Right lung (tissue), 5 donors: Measurements from ENCODE around the gene TTC12. TPM values are rescaled to one million over a fixed set of nuclear protein-coding genes. Genes with fewer than 3 reads are reported as not detected.
"Not testable (repeated sequence)": the region's sequence is repeated elsewhere in the genome, so short reads cannot be mapped to it uniquely, and the experiment has no call there.

Experiments
- DNase-seq, 2 donors: peaks; one replicate each; pipeline ENCODE4 v3.0.0-alpha.2; 2013
- polyA plus RNA-seq, 5 donors: library from polyadenylated mRNA; unstranded; fragments of 120-200 nt; gene quantifications; one replicate each; pipeline versions ENCODE4 v1.2.1 to v1.2.3, GENCODE V29; 2013; ENCODE audit warnings: inconsistent platforms in 1 of 5, low replicate concordance in 1 of 5; ENCODE audit not compliant: insufficient read length in 5 of 5, insufficient read depth in 1 of 5

The TTC12 gene
- polyA plus RNA-seq, 5 donors: 20.3 to 44.4 (median 40.8) TPM

DNA sequence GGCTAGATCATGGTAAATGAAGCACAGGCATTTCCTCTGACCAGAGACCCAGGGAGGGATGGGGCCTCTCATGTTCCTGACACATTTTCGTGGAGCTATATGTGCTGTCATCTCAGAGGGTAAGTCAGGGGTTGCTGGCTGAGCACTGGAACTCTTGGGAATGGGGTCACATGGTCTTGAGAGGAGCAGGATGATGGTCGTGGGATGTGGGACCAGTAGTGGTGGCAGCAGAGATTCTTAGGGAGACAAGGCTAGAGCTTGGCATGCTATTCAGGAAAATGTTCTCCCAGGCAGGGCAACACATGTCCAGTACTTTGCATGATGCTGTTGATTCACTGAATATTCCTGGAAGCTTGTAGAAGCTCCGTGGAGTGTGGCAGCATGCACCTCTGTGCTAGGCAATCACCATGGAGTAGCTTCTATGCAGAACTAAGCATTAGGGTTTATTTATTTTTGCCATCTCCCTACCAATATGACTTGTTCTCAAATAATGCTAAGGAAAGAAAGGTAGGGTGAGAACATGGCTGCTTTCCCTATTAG, 31.4 kb upstream of the TTC12 start:
- no peak for DNase-seq

DNA sequence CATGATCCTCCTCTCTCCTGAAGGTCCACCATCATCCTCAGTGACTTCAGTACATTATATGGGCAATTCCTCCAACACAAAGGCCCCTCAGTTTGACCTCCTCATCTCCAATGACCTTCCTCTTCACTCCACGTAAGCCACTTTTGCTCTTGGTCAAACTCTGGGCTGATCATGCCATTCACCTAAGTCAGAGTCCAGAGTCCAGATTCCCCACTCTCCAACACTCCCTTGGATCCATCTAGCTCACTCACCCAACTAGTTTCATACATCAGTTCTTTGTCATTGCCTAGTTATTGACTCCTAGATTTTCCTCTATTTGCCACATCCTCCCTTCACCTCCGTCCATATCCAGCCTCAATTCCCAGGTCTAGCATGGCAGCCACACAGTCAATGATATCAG, 30.5 kb upstream of the TTC12 start:
- no peak for DNase-seq

DNA sequence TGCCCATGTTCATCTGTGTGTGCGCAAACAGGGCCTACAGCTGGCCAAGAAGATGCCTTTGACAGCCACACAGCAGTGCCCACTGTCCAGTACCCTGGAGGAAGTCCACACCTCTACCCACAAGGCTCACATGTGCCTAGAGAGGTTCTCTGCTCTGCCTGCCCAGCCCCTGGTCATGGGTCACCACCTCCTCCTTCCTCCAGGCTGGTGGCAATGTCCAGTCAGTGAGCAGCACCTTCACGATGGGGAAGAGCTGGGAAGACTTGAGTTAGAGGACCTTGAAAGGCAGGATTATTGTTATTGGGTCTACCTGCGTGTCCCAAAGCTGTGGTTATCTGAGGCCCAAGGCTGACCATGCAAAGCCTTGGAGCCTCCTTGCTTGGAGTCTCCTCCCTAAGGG, 28.4 kb upstream of the TTC12 start:
- DNase-seq: no peak

DNA sequence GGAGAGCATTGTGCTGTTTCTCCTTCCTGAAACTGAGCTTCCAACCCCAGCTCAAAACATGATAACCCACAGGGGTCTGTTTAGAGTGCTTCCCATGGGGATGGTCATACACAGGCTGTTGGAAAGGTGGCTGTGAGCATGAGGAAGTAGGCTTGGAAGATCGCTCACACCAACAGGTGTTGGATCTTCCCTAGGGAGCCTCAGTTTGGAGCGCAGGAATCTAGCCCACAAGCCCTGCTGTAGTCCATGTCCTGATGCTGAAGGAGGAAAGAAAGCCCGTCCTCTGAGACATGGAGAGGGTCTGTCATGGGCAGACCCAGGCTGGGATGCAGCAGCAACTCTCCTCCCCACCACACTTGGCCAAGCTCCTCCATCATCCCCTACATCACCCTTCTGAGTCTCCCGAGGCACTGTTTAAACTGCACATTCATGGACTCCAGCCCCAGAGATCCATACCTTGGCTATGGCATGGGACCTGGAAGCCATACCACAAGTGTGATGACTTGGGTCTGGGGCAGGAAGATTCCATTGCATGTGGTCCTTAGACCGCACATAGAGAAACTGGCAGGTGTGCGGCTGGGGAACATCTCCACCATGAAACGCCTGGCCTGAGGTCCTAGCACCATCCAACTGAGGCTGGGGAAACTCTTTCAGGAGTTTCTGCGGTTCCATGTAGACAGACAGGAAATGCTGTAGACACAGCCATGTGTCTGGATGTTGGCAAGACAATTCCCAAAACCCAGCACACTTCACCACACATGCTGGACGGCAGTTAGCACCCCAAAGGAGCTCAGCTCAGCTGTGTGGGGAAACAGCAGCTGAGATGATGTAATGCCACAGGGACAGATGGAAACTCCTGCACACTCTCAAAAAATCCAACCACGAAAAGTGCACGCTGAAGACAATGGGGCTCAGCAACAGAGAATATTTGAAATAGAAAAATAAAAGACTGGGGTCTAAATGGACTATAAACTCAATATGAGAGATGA, 27.6 kb upstream of the TTC12 start:
- DNase-seq: no peak

DNA sequence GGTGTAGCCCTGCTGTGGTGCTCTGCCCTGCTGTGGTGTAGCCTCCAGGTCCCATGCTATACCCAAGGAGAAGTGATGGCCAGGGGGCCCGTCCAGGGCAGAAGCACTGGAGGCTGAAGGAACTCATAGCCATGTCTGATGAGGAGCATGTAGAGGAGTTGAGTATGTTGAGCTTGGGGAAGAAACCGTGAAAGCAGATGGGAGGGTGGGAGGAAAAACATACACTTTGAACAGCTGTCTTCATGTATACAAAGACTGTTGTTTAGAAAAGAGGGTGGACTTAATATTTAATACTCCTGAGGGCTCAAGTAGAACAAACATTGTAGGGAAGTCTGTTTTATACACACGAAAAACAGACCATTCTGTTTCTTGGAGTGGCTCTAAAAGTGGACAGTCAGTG, 26.6 kb upstream of the TTC12 start:
- DNase-seq: peak; percentile 16 to 18

DNA sequence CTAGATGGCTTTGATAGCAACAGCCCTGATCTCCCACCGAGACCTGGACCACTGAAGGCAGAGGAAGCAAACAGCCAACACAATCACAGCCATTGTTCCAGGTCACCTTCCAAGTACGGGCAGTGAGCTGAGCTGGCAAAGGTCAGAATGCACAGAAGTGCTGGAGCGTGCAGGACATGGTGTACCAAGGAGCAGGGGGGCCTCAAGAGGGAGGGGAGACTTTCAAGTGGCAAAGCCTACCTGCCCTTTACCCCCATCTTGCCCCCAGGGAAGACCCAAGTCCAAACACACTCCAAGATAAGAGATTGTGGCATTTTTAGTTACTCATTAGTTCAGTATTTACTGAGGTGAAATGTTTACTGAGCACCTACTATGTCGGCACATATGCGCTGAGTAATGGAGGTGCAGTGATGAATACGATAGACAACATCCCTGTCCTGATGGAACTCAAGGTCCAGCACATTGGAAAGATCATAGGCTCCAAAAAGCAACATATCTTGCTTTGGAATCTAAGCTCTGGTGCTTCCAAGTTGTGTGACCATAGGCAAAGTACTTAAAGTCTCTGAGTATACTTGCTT, 26.0 kb upstream of the TTC12 start:
- no peak for DNase-seq

DNA sequence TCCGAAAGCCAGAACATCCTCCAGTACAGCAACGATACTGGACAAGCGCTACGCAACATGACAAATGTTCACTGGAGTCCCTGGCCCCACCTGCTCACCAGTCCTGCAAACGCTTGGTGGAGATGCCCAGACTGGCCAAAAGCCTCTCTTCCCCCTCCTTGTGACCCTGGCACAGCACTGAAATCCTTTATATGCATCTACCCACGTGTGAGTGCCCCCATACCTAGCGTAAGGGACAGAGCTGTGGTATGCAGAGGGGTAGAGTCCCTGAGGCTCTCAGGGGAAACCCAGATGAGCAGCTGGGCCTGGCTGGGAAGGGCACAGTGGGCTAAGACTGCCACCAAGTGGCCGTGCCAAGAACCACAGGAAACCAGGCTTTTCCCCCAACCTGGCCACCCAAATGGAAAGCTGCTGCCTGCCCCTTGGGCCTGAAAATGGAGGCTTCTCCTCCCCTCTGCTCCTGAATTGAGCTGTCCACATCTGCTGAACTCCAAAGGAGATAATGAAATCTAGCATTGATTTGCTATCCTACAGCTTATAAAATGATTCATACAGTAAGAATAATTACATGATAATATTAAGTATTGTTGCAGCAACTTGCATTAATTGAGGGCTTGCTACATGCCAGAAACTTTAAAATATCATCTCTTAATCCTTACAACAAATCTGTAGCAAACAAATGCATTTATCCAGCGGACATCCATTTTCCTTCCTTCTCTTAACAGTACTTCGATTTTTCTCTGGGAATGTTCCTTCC, 24.8 kb upstream of the TTC12 start:
- DNase-seq: peak; percentile 49 to 67

DNA sequence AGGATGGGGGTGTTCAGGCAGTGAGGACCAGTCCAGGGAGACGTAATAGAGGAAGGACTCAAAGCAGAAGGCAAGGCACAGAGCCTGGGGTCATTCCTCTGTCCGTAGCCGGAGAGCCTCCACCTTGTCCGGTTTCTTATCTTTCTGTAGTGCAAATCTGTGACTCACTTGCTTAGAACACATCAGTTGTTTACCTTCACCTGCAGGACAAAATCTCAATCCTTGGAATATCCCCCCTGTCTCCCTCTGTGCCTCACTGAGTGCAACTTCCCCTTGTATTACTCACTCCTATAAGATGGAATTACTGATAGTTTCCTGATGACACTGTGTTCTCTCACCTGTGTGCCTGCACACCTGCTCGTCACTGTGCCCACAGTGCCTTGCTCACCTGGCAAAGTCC, 20.4 kb upstream of the TTC12 start:
- DNase-seq: no peak

DNA sequence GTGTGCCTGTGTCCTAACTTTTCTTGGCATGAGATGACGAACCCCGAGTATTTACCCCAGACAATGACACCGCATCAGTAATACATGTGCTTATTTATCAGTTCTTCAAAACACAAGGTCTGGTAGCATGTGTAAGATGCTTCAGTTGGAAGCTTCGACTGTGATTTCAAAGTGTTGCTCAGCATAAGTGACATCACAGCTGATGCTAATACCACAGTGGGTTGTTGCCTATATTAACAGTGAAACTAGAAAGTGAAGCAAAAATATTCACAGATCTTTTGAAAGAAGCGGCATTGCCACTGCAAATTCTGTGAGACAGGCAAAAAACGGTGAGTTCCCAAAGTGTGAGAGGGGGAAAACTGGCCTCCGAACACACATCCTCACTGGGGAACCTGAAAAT, 18.4 kb upstream of the TTC12 start:
- no peak for DNase-seq

DNA sequence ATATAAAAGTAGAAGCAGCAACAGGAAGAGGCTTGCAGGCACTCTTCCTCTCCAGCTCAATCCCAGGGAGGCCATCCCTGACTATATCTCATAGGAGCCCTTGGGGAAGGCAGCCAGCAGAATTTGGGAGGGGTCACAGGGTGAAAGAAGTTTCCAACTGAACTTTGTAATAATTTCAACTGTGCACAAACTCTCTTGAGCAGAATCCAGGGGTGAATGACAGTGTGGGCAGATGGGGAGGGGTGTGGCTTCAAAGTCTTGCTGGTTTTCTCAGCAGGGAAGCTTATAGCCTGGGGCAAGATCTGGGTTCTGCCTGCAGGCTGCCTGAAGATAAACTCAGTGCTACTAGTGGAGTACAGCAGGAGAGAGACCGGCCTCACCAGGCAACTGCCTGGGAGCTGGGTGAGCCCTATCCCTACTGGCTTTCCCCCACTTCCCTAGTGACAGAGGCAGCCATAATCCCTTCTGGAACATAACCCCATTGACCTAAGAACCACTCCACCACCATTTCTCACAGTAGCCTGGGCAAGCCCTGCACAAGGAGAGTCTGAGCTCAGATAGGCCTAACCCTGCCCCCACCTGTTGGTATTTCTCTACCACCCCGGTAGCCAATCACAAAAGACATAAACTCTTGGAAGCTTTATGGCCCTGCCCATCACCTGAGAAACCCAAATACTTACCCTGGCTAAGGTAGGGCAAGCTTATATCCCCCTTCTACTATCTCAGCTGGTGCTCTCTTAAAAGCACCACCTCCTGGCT, 17.8 kb upstream of the TTC12 start:
- no peak for DNase-seq

DNA sequence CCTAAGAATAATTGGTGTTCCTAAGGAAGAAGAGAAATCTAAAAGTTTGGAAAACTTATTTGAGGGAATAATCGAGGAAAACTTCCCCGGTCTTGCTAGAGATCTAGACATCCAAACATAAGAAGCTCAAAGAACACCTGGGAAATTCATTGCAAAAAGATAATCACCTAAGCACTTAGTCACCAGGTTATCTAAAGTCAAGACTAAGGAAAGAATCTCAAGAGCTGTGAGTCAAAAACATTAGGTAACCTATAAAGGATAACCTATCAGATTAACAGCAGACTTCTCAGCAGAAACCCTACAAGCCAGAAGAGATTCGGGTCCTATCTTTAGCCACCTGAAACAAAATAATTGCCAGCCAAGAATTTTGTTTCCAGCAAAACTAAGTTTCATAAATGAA, 15.9 kb upstream of the TTC12 start:
- not testable (repeated sequence) for DNase-seq

DNA sequence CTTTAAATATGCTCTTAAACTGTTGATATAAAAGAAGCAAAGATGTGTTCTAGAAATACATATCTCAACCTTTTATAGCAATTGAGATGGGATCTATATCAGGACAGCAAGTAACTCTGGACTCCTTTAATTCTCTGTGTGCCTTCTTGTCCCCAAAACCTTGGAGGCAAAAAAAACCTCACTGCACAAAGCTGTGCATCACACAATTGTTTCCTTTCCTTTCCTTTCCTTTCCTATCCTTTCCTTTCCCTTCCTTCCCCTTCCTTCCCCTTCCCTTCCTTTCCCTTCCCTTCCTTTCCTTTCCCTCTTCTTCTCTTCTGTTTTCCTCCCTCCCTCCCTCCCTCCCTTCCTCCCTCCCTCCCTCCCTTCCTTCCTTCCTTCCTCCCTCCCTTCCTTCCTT, 9.5 kb upstream of the TTC12 start:
- DNase-seq: no peak

DNA sequence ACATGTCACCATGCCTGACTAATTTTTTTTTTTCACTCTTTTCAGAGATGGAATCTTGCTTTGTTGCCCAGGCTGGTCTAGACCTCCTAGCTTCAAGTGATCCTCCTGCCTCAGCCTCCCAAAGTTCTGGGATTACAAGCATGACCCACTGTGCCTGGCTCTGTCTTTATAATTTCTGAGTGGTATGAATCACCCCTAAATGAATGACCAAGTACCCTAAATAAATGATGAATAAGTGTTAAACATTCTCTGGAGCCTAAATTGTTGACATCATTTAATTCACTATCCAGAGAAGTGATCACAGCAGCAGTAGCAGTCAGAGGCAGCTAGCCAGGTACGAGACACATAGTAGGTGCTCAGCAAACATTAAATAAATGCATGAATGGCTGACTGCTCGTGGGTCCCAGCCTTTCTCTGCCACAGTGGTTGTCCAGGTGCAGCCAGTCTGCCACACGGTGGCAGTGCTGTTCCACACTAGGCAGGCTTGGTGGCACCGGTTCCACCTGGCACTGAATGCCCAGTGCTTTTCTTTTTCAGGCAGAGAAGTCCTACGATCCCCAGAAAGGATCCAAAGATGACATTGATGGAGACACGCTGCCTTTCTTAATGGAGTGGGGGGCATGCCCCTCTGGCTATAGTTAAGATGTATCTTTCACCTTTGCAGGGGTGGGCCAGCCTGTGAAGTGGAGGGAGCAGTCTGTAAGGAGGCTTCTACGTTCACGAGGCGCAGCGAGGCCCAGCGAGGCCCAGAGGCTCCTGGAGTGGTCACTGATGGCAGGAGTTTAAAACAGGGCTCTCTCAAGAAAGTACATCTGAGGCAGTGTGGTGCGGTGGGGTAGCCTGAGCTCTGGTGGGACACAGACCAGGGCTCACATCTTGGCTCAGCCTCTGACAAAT, 8.7 kb upstream of the TTC12 start:
- peak; percentile 40 to 48 for DNase-seq

DNA sequence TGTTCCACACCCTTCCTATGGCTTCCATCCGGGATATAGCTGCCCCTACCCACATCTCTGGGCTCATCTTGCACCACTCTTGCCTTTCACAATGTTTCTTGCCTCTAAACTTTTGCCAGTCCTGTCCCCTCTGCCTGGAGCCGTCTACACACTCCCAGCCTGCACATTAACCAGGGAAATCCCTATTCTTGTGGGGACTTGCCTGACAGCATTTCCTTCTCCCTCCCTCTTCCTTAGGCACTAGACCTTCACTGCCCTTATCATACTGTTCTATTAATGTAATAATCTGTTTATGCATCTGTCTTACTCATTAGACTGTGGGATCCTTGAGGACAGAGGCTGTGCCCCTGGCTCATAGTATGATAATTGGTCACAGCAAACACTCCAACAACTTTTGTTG, 5.8 kb upstream of the TTC12 start:
- DNase-seq: no peak

DNA sequence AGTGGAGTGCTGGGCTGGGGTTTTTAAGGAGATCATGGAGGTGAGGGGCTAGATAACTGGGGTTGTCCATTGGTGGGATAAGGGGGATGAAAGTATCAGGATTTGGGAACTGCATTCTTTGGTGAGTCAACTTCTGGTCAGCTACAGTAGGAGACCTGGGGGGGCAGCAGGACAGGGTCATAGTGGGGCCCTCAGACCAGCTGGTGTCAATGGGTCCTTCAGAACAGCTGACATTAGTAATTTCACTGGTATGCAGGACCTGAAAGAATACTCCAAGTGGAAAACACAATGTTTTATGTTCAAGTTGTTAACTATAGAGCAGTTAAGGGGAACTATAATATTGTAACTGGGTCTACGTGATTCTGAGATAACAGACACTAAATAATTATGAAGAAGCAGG, 2.8 kb upstream of the TTC12 start:
- no peak for DNase-seq

DNA sequence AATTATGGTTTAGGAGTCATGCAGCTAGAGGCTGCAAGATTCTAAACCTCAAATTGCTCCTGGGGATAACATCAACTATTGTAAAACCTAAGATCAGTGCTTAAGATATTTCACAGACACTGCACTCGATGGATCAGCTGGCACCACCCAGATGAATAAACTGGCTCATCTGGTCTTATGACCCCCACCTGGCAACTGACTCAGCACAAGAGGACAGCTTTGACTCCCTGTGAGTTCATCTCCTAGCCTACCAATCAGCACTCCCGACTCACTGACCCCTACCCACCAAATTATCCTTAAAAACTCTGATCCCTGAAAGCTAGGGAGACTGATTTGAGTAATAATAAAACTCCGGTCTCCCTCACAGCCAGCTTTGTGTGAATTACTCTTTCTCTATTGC, 782 bp upstream of the TTC12 start:
- no peak for DNase-seq

DNA sequence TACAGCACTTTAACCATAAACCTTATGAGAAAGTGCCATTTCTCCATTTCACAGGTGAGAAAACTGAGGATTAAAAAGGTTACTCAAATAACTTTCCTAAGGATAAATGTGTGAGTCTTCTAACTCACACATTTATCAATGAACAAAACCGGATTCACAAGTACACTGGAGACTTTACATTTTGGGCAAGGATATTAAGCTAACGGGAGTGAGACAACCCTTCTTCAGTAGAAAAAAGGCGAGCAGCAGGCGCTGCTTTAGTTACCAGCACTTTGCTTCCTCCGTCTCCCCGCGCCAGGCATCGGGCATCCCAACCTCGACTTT, 356 bp upstream of the TTC12 start:
- no peak for DNase-seq

DNA sequence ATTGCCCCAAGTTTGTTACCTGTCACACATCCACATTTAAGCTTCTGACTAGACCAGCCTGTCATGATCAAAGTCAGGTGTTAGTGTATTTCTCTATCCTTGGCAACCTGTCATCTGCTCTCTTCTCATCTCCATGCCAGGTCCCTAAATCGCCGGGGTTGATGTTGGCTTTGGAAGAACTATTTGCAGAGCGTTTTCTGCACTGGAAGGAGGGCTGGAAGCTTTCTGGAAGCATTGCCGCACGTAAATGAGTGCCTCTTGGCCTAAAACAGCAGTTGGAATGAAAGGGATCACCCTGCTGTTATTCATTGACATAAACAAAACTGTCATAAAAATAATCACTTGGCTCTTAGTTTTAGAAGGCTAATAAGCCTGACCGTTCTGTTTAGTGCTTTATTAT, 1.4 kb downstream of the TTC12 start:
- DNase-seq: no peak

DNA sequence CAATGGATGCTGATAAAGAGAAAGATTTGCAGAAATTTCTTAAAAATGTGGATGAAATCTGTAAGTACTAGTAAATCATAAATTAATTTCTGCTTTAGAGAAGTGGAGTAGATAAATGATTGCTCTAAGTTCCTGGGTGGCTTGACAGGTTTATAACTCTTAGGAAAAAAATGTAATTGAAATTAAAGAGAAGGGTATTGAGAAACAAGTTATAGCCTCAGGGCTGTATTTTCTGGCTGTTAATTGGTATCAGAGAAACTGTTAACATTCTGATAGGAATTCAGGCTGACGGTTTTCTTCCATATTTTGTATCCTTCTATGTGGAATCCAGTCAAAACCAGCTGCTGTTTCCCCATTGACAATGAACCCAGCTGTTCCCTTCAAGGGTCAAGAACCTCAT, 1.9 kb downstream of the TTC12 start:
- DNase-seq: no peak

DNA sequence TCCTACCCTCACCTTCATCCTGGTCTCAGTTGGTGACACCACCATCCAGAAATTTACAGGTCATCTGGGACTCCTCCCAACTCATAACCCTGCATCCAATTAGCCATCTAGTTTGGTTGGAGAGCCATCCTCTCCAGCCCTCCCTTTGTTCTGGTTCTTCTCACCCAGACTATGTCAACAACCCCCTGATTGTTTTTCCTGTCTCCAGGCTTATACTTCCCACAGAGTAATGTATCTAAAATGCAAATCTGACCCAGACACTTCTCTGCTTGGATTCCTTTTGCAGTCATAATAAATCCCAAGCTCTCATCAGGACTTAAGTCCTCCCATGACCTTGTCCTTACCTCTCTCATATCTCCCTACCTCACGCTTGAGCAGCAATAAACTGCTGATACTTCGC, 3.0 kb downstream of the TTC12 start:
- DNase-seq: no peak

DNA sequence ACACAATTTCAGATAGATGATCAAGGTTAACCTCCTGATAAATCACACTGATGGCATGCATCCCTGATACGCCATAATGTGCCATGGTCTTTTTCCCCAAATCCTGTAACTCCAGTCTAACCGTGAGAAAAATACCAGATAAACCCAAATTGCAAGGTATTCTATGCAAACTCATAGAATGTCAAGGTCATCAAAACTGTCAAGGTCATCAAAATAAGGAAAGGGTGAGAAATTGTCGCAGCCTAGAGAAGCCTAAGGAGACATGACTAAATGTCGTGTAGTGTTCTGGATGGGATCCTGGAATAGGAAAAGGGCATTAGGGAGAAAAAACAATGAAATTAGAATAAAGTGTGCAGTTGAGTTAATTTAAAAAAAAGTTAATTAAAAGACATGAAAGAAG, 4.7 kb downstream of the TTC12 start:
- DNase-seq: no peak
